Esophagus muscularis mucosa (tissue), 4 donors: ENCODE measurements around the gene DNPH1. TPM values are rescaled to one million over a fixed set of nuclear protein-coding genes. Genes with fewer than 3 reads are reported as not detected.

ENCODE experiments used
- DNase-seq: peaks from one replicate; pipeline ENCODE4 v3.0.0-alpha.2; 2017; ENCODE audit errors: extremely low spot score
- H3K27ac ChIP-seq, 4 donors: fragments of 200-600 bp; sonication (generic); replicated peaks in 1 of 4; 1 replicate in 3 of 4; 2 replicates in 1 of 4; pipeline ENCODE4 v1.5.1; 2016 to 2019; ENCODE audit warnings: mild to moderate bottlenecking in 1 of 4
- H3K27me3 ChIP-seq, 4 donors: fragments of 200-600 bp; sonication (generic); one replicate each; pipeline versions ENCODE4 v1.5.1 to v1.6.0; 2016 to 2019
- H3K36me3 ChIP-seq, 4 donors: fragments of 200-600 bp; sonication (generic); one replicate each; pipeline ENCODE4 v1.5.1; 2016 to 2019
- H3K4me1 ChIP-seq, 4 donors: fragments of 200-600 bp; sonication (generic); one replicate each; pipeline ENCODE4 v1.5.1; 2016 to 2019
- H3K4me3 ChIP-seq, 4 donors: fragments of 200-600 bp; sonication (generic); 1 replicate in 2 of 4; 2 replicates in 2 of 4; pipeline ENCODE4 v1.5.1; 2016 to 2019; ENCODE audit warnings: mild to moderate bottlenecking in 4 of 4, moderate library complexity in 1 of 4
- H3K9me3 ChIP-seq, 4 donors: fragments of 200-600 bp; sonication (generic); 1 replicate in 3 of 4; 2 replicates in 1 of 4; pipeline ENCODE4 v1.5.1; 2016 to 2019
- EP300 ChIP-seq: sonication (generic); formaldehyde crosslinking; IDR thresholded peaks from one replicate; pipeline ENCODE4 v1.6.1; 2017; ENCODE audit warnings: antibody characterized with exemption
- POLR2A ChIP-seq: fragments of 450-650 bp; IDR thresholded peaks from one replicate; pipeline ENCODE4 v1.6.1; 2017; ENCODE audit warnings: antibody characterized with exemption, moderate library complexity, mild to moderate bottlenecking, low read depth
- POLR2AphosphoS5 ChIP-seq, 2 donors: sonication (generic); formaldehyde crosslinking; IDR thresholded peaks; one replicate each; pipeline ENCODE4 v1.6.1; 2017; ENCODE audit warnings: antibody characterized with exemption in 2 of 2
- WGBS: methylation state at CpG from one replicate; pipeline ENCODE4 v1.1.5; 2018; 5-methylcytosine and 5-hydroxymethylcytosine counted together
- intact Hi-C: fragments of 100-400 bp; cut with DNase I; formaldehyde crosslinking; loops from one replicate; pipeline ENCODE4 v1.15.1; 2023
- total RNA-seq, 4 donors: library from RNA; depleted of rRNA; stranded (reverse); fragments of >200 nt; gene quantifications; one replicate each; pipeline versions ENCODE4 v1.1.0 to v1.2.1, GENCODE V29; 2016
- TF ChIP-seq, protein P1 (sequence below), 3 experiments: fragments of 200-600 bp in 2 of 3; fragments of 450-650 bp in 1 of 3; sonication (generic) in 2 of 3; IDR thresholded peaks; one replicate each; pipeline ENCODE4 v1.5.1; 2017 to 2019; ENCODE audit warnings: antibody characterized with exemption in 3 of 3, mild to moderate bottlenecking in 2 of 3, moderate library complexity in 1 of 3

DNPH1 gene
- total RNA-seq, 4 donors from 2014 or later, result 60.5 to 70.2 (median 65.3) TPM

DNA sequence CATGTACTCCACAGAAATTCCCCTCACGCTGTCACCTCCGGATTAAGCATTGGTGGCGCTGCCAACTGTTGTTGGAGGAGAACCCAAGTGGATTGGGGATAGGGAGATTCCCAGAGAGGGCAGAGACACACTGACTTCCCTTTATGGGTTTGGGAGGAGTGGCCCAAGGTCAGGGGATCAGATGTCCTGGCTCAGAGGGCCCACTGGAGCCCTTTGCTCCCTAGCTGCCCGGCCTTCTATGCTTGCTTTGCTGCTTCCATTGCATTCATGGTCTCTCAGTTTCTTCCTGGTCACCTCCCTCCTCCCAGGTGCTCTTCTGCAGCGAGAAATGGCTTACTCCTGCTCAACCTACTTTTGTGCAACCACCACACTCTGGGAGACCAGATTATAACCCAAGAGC is 32.9 kb downstream of the DNPH1 start:
- no peak overlapping the region for H3K27ac ChIP-seq
- TF ChIP-seq, protein P1, sequence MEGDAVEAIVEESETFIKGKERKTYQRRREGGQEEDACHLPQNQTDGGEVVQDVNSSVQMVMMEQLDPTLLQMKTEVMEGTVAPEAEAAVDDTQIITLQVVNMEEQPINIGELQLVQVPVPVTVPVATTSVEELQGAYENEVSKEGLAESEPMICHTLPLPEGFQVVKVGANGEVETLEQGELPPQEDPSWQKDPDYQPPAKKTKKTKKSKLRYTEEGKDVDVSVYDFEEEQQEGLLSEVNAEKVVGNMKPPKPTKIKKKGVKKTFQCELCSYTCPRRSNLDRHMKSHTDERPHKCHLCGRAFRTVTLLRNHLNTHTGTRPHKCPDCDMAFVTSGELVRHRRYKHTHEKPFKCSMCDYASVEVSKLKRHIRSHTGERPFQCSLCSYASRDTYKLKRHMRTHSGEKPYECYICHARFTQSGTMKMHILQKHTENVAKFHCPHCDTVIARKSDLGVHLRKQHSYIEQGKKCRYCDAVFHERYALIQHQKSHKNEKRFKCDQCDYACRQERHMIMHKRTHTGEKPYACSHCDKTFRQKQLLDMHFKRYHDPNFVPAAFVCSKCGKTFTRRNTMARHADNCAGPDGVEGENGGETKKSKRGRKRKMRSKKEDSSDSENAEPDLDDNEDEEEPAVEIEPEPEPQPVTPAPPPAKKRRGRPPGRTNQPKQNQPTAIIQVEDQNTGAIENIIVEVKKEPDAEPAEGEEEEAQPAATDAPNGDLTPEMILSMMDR (IDR thresholded peaks at IDR 0.05), result no peak
- TF ChIP-seq POLR2AphosphoS5 (IDR thresholded peaks at IDR 0.05), result no peak
- intact Hi-C loops, result no loop called here
- no peak for DNase-seq
- no peaks in the 10 kb centered on the region for H3K9me3 ChIP-seq
- H3K4me1 ChIP-seq, result no peaks in the 10 kb centered on the region
- no peak overlapping the region for H3K4me3 ChIP-seq
- H3K36me3 ChIP-seq, result peaks cover 42 to 94% (median 87%) of the 10 kb centered on the region in 4 donors
- H3K27me3 ChIP-seq, result no peaks in the 10 kb centered on the region
- 88% methylated on average over 3 of the region's 5 CpGs for WGBS

GRCh38 chr6:43193929-43194328 is 35.4 kb downstream of the DNPH1 start:
- intact Hi-C loops, result no loop called here
- no peak for DNase-seq
- H3K36me3 ChIP-seq, result peaks cover 42 to 81% (median 74%) of the 10 kb centered on the region in 4 donors
- no peak overlapping the region for H3K4me3 ChIP-seq
- no peaks in the 10 kb centered on the region for H3K27me3 ChIP-seq
- TF ChIP-seq, protein P1 (IDR thresholded peaks at IDR 0.05), result no peak
- TF ChIP-seq EP300 (no peak), POLR2A (no peak), POLR2AphosphoS5 (IDR thresholded peaks at IDR 0.05) (no peak)
- no peaks in the 10 kb centered on the region for H3K9me3 ChIP-seq
- H3K4me1 ChIP-seq, result no peaks in the 10 kb centered on the region
- no peak overlapping the region for H3K27ac ChIP-seq
- WGBS, result 95% methylated on average over 5 of the region's 5 CpGs

- Histone ChIP-seq H3K4me3 (no peak overlapping the region), H3K4me1 (no peaks in the 10 kb centered on the region), H3K27me3 (no peaks in the 10 kb centered on the region), H3K36me3 (peaks cover 38 to 81% (median 73%) of the 10 kb centered on the region in 4 donors), H3K9me3 (no peaks in the 10 kb centered on the region), H3K27ac (no peak overlapping the region)
- 95% methylated on average over 9 of the region's 9 CpGs for whole genome bisulfite sequencing
- no peak for DNase-seq
- intact Hi-C loops, result no loop called here
- TF ChIP-seq, protein P1 (IDR thresholded peaks at IDR 0.05), result no peak
- TF ChIP-seq EP300, result no peak
- TF ChIP-seq POLR2A, result no peak
- TF ChIP-seq POLR2AphosphoS5 (IDR thresholded peaks at IDR 0.05), result no peak
Measured at GRCh38 chr6:43192911-43193310, 36.4 kb downstream of the DNPH1 start.

DNA sequence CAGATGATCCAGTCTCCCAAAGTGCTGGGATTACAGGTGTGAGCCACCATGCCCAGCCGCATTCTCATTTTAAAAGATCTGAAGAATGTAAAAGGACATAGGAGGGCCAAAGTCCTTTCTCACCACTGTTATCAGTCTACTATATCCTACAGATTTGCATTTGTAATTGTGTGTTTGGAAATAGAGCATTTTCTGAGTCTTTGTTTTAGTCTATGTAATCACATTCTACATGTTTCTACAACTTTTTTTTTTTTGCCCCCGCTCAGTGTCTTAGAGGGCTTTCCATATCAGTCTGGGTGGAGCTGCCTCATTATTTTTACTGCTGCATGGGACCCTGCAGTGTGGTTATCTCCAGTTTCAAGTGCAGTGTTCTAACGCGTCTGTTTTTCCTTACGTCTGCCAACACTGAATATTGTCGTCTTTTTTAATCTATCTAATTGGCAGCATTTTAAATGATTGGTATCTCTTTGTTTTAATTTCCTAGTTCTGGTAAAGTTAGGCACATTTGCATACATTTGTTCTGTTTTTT is 39.4 kb downstream of the DNPH1 start:
- TF ChIP-seq, protein P1 (IDR thresholded peaks at IDR 0.05), result no peak
- TF ChIP-seq POLR2A (no peak), POLR2AphosphoS5 (IDR thresholded peaks at IDR 0.05) (no peak), EP300 (no peak)
- 90% methylated on average over 6 of the region's 6 CpGs for WGBS
- Histone ChIP-seq H3K4me1 (peaks cover 0 to 8% (median 0%) of the 10 kb centered on the region in 4 donors), H3K27ac (no peak overlapping the region), H3K4me3 (no peak overlapping the region), H3K9me3 (no peaks in the 10 kb centered on the region), H3K36me3 (peaks cover 19 to 81% (median 70%) of the 10 kb centered on the region in 4 donors), H3K27me3 (no peaks in the 10 kb centered on the region)
- intact Hi-C loops, result no loop called here
- no peak for DNase-seq

DNA sequence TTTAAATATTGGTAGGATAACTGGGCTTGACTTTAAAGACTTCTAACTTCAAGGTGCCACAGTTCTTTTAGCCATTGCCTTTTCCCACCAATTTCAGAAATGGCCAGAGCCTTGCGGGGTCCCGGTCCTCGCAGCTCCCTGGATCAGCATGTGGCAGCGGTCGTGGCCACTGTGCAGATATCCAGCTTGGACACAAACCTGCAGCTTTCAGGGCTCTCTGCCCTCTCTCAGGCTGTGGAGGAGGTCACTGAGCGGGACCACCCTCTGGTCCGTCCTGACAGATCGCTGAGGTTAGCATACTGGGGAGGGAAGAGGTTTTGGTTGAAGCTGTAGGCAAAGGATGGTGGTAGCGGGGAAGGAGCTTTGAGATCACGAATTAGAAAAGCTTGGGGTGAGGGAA is 40.9 kb downstream of the DNPH1 start:
- DNase-seq, result no peak
- Histone ChIP-seq H3K36me3 (peaks cover 17 to 74% (median 65%) of the 10 kb centered on the region in 4 donors), H3K9me3 (no peaks in the 10 kb centered on the region), H3K4me3 (no peak overlapping the region), H3K27me3 (no peaks in the 10 kb centered on the region), H3K27ac (no peak overlapping the region), H3K4me1 (peaks cover 0 to 22% (median 8%) of the 10 kb centered on the region in 4 donors)
- intact Hi-C loops, result no loop called here
- no peak for TF ChIP-seq EP300
- 93% methylated on average over 10 of the region's 10 CpGs for WGBS
